SK-N-SH (cell line): ENCODE data around the gene SEC14L5.

Source experiments
- ELF1 ChIP-seq: IDR thresholded peaks from 2 replicates; pipeline ENCODE4 v1.4.0; 2012
- GABPA ChIP-seq: IDR thresholded peaks from 2 replicates; pipeline ENCODE4 v1.4.0; 2012; ENCODE audit warnings: low read depth, mild to moderate bottlenecking
- NFIC ChIP-seq: IDR thresholded peaks from 2 replicates; pipeline ENCODE4 v1.4.0; 2012; ENCODE audit warnings: borderline replicate concordance
- POLR2AphosphoS5 ChIP-seq: IDR thresholded peaks from 2 replicates; pipeline ENCODE4 v1.6.1; 2012; ENCODE audit warnings: low read depth, low read length
- RCOR1 ChIP-seq: fragments of 150-350 bp; IDR thresholded peaks from 2 replicates; pipeline ENCODE4 v1.6.1; 2017; ENCODE audit warnings: antibody characterized with exemption, low read length
- RXRA ChIP-seq: IDR thresholded peaks from 2 replicates; pipeline ENCODE4 v1.4.0; 2012; ENCODE audit warnings: low read depth, mild to moderate bottlenecking, borderline replicate concordance
- SIN3A ChIP-seq: IDR thresholded peaks from 2 replicates; pipeline ENCODE4 v1.6.1; 2012; ENCODE audit warnings: low read depth, mild to moderate bottlenecking, low read length, moderate library complexity, borderline replicate concordance
- TAF1 ChIP-seq: IDR thresholded peaks from 2 replicates; pipeline ENCODE4 v1.6.1; 2012; ENCODE audit warnings: low read depth, mild to moderate bottlenecking, low read length, moderate library complexity, borderline replicate concordance
- TEAD4 ChIP-seq: IDR thresholded peaks from 2 replicates; pipeline ENCODE4 v1.4.0; 2012; ENCODE audit warnings: mild to moderate bottlenecking, borderline replicate concordance; ENCODE audit not compliant: insufficient read depth
- YY1 ChIP-seq: IDR thresholded peaks from 2 replicates; pipeline ENCODE4 v1.4.0; 2012; ENCODE audit warnings: low read depth, mild to moderate bottlenecking
- TF ChIP-seq, protein P1 (sequence below): fragments of 200-600 bp; sonication (generic); IDR thresholded peaks from 2 replicates; pipeline ENCODE4 v1.6.1; 2017; ENCODE audit warnings: antibody characterized with exemption, mild to moderate bottlenecking, moderate library complexity
- TF ChIP-seq, protein P2 (sequence below): IDR thresholded peaks from 2 replicates; pipeline ENCODE4 v1.4.0; 2012; ENCODE audit warnings: low read depth
- TF ChIP-seq, protein P3 (sequence below): fragments of 150-350 bp; IDR thresholded peaks from 2 replicates; pipeline ENCODE4 v1.6.1; 2016; ENCODE audit warnings: mild to moderate bottlenecking, low read depth, low read length

DNA sequence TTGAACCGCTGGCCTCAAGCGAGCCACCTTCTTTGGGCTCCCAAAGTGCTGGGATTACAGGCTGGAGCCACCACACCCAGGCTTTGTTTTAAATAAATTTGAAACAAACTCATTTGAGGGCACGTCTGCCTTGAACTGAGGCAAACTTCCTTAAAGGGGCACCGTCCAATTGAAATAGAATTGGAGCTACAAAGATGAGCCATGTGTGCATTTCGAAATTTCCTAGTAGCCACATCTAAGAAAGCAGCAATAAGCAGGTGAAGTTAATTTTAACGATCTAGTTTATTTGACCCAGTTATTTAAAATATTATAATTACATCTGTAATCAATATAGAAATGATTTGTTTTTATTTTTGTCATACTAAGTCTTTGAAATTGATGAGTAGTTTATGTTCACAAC lies 108.4 kb downstream of the SEC14L5 start:
- TF ChIP-seq, protein P1, sequence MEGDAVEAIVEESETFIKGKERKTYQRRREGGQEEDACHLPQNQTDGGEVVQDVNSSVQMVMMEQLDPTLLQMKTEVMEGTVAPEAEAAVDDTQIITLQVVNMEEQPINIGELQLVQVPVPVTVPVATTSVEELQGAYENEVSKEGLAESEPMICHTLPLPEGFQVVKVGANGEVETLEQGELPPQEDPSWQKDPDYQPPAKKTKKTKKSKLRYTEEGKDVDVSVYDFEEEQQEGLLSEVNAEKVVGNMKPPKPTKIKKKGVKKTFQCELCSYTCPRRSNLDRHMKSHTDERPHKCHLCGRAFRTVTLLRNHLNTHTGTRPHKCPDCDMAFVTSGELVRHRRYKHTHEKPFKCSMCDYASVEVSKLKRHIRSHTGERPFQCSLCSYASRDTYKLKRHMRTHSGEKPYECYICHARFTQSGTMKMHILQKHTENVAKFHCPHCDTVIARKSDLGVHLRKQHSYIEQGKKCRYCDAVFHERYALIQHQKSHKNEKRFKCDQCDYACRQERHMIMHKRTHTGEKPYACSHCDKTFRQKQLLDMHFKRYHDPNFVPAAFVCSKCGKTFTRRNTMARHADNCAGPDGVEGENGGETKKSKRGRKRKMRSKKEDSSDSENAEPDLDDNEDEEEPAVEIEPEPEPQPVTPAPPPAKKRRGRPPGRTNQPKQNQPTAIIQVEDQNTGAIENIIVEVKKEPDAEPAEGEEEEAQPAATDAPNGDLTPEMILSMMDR: no peak
- TF ChIP-seq RXRA (no peak), SIN3A (no peak), TEAD4 (no peak), POLR2AphosphoS5 (no peak), GABPA (no peak), TAF1 (no peak), NFIC (no peak), YY1 (no peak), RCOR1 (no peak), ELF1 (no peak)
- TF ChIP-seq, protein P2, sequence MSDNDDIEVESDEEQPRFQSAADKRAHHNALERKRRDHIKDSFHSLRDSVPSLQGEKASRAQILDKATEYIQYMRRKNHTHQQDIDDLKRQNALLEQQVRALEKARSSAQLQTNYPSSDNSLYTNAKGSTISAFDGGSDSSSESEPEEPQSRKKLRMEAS: no peak
- TF ChIP-seq, protein P3, sequence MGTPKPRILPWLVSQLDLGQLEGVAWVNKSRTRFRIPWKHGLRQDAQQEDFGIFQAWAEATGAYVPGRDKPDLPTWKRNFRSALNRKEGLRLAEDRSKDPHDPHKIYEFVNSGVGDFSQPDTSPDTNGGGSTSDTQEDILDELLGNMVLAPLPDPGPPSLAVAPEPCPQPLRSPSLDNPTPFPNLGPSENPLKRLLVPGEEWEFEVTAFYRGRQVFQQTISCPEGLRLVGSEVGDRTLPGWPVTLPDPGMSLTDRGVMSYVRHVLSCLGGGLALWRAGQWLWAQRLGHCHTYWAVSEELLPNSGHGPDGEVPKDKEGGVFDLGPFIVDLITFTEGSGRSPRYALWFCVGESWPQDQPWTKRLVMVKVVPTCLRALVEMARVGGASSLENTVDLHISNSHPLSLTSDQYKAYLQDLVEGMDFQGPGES: no peak
